ENCODE results near the gene C6orf141. TPM values are rescaled to one million over a fixed set of nuclear protein-coding genes. Genes with fewer than 3 reads are reported as not detected.

C6orf141 gene
- total and polyA plus RNA-seq, 4 donors, result 0.14 to 0.84 (median 0.38) TPM

GRCh38 chr6:49556429-49556837, 6.0 kb downstream of the C6orf141 start:
- peaks cover 0 to 21% (median 5%) of the 10 kb centered on the region in 4 donors for H3K4me1 ChIP-seq (ENCODE audit: control insufficient read depth in 4 of 4, insufficient read depth in 4 of 4, low read length in 3 of 4)
- no peak overlapping the region for H3K4me3 ChIP-seq (ENCODE audit: low read depth in 1 of 3, low read length in 3 of 3)
- H3K36me3 ChIP-seq (ENCODE audit: control insufficient read depth in 4 of 4, insufficient read depth in 3 of 4, low read depth in 1 of 4, low read length in 3 of 4), result no peaks in the 10 kb centered on the region
- no peaks in the 10 kb centered on the region for H3K9me3 ChIP-seq (ENCODE audit: control insufficient read depth in 4 of 4, low read length in 3 of 4)
- no peak for DNase-seq (ENCODE audit: low spot score)
- TF ChIP-seq RXRA (IDR thresholded peaks at IDR 0.05) (peak in 1 of 2 donors; percentile 61), FOXA2 (IDR thresholded peaks at IDR 0.05) (peak; percentile 89), JUND (IDR thresholded peaks at IDR 0.05) (peak; percentile 70 to 83), RAD21 (IDR thresholded peaks at IDR 0.05) (no peak), NR2F2 (IDR thresholded peaks at IDR 0.05) (no peak), ZBTB33 (IDR thresholded peaks at IDR 0.05) (no peak), TAF1 (conservative IDR thresholded peaks at IDR 0.05) (no peak), HNF4G (IDR thresholded peaks at IDR 0.05) (no peak), FOXA1 (IDR thresholded peaks at IDR 0.05) (peak; percentile 77), SP1 (IDR thresholded peaks at IDR 0.05) (peak; percentile 48), REST (IDR thresholded peaks at IDR 0.05) (no peak), YY1 (IDR thresholded peaks at IDR 0.05) (peak; percentile 14), HNF4A (conservative IDR thresholded peaks at IDR 0.05) (peak; percentile 10 to 74), EGR1 (IDR thresholded peaks at IDR 0.05; ENCODE audit: low read depth in 2 of 2) (no peak), GABPA (IDR thresholded peaks at IDR 0.05 in 1 of 2, conservative IDR thresholded peaks at IDR 0.05 in 1 of 2) (peak in 1 of 2 donors; percentile 14)
- TF ChIP-seq, protein P1, sequence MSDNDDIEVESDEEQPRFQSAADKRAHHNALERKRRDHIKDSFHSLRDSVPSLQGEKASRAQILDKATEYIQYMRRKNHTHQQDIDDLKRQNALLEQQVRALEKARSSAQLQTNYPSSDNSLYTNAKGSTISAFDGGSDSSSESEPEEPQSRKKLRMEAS (IDR thresholded peaks at IDR 0.05), result no peak
- TF ChIP-seq, protein P2, sequence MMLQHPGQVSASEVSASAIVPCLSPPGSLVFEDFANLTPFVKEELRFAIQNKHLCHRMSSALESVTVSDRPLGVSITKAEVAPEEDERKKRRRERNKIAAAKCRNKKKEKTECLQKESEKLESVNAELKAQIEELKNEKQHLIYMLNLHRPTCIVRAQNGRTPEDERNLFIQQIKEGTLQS (IDR thresholded peaks at IDR 0.05), result no peak
- TF ChIP-seq, protein P3, sequence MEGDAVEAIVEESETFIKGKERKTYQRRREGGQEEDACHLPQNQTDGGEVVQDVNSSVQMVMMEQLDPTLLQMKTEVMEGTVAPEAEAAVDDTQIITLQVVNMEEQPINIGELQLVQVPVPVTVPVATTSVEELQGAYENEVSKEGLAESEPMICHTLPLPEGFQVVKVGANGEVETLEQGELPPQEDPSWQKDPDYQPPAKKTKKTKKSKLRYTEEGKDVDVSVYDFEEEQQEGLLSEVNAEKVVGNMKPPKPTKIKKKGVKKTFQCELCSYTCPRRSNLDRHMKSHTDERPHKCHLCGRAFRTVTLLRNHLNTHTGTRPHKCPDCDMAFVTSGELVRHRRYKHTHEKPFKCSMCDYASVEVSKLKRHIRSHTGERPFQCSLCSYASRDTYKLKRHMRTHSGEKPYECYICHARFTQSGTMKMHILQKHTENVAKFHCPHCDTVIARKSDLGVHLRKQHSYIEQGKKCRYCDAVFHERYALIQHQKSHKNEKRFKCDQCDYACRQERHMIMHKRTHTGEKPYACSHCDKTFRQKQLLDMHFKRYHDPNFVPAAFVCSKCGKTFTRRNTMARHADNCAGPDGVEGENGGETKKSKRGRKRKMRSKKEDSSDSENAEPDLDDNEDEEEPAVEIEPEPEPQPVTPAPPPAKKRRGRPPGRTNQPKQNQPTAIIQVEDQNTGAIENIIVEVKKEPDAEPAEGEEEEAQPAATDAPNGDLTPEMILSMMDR (IDR thresholded peaks at IDR 0.05; ENCODE audit: low read depth, low read length, missing input control), result no peak
- H3K27ac ChIP-seq (ENCODE audit: low read depth in 1 of 2, low read length in 2 of 2), result peak overlapping the region; percentile 6 to 59
- no peaks in the 10 kb centered on the region for H3K27me3 ChIP-seq (ENCODE audit: control insufficient read depth in 4 of 4, insufficient read depth in 4 of 4, low read length in 3 of 4)
- H3K9ac ChIP-seq (ENCODE audit: low read depth in 1 of 2, low read length in 2 of 2), result no peak overlapping the region

All from liver (tissue), 9 donors.